Measurements from ENCODE around the gene ADRA2C. TPM values are rescaled to one million over a fixed set of nuclear protein-coding genes. Genes with fewer than 3 reads are reported as not detected.

Gene ADRA2C
- total and polyA plus RNA-seq, 2 of the 13 experiments (the other 11 are each of a cell fraction or from before 2014, with no cell fraction given) = 15.4 to 69.7 TPM

DNA sequence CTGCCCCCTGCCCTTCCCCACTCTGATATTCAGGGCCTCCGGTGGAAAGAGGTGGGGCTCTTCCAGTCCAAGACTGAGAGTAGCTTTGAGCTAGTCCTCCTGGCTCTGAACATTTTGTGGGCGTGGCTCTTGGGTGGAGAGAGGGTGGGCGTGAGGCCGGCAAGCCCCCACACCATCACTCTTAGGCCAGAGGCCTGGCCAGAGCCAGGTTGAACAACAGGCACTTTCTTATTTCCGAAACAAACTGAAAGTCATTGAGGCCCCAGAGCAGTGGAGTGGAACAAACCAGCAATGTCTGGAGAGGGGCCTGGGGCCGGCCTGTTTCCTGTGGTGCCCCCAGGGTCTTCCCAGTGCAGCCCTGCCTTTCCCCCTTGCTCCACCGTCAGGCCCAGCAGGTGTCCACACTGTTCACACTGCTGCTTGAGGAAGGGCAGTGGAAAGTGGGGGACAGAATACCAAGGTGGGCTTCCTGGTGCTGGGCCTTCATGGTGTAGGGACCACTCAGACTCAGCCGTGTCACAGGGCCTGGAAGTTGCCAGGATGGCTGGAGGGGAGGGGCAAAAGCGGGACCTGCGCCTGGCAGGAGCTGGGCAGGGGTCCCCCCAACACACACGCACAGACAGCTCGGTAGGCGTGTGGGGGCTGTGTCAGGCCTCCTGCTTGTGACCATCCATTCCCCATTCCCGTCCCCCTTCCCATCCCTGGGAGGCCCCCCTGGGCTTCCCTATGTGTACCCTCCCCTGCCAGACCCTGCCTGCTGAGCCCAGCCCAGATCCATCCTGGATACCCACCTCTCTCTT is 2.9 kb downstream of the ADRA2C start (continued):
- TF ChIP-seq, protein P1, sequence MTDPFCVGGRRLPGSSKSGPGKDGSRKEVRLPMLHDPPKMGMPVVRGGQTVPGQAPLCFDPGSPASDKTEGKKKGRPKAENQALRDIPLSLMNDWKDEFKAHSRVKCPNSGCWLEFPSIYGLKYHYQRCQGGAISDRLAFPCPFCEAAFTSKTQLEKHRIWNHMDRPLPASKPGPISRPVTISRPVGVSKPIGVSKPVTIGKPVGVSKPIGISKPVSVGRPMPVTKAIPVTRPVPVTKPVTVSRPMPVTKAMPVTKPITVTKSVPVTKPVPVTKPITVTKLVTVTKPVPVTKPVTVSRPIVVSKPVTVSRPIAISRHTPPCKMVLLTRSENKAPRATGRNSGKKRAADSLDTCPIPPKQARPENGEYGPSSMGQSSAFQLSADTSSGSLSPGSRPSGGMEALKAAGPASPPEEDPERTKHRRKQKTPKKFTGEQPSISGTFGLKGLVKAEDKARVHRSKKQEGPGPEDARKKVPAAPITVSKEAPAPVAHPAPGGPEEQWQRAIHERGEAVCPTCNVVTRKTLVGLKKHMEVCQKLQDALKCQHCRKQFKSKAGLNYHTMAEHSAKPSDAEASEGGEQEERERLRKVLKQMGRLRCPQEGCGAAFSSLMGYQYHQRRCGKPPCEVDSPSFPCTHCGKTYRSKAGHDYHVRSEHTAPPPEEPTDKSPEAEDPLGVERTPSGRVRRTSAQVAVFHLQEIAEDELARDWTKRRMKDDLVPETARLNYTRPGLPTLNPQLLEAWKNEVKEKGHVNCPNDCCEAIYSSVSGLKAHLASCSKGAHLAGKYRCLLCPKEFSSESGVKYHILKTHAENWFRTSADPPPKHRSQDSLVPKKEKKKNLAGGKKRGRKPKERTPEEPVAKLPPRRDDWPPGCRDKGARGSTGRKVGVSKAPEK (CRISPR knock-in tag; IDR thresholded peaks at IDR 0.05; ENCODE audit: borderline replicate concordance) = no peak
- TF ChIP-seq, protein P2, sequence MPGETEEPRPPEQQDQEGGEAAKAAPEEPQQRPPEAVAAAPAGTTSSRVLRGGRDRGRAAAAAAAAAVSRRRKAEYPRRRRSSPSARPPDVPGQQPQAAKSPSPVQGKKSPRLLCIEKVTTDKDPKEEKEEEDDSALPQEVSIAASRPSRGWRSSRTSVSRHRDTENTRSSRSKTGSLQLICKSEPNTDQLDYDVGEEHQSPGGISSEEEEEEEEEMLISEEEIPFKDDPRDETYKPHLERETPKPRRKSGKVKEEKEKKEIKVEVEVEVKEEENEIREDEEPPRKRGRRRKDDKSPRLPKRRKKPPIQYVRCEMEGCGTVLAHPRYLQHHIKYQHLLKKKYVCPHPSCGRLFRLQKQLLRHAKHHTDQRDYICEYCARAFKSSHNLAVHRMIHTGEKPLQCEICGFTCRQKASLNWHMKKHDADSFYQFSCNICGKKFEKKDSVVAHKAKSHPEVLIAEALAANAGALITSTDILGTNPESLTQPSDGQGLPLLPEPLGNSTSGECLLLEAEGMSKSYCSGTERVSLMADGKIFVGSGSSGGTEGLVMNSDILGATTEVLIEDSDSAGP (CRISPR knock-in tag; IDR thresholded peaks at IDR 0.05; ENCODE audit: borderline replicate concordance) = 0 out of 2 replicates have a peak, but pooled peaks have one; percentile 11
- no peak for TF ChIP-seq YEATS2 (CRISPR knock-in tag; IDR thresholded peaks at IDR 0.05; ENCODE audit: borderline replicate concordance)
- TF ChIP-seq ZNF263 (CRISPR knock-in tag; IDR thresholded peaks at IDR 0.05) = no peak
- peak; percentile 62 for TF ChIP-seq RBM22 (optimal IDR thresholded peaks at IDR 0.05; ENCODE audit: low read length)
- no peak for TF ChIP-seq ZNF749 (CRISPR knock-in tag; IDR thresholded peaks at IDR 0.05; ENCODE audit: borderline replicate concordance)
- TF ChIP-seq FOXA3 (CRISPR knock-in tag; IDR thresholded peaks at IDR 0.05) = no peak
- no peak for TF ChIP-seq ZNF530 (CRISPR knock-in tag; IDR thresholded peaks at IDR 0.05; ENCODE audit: low read depth)
- no peak for TF ChIP-seq TOE1 (CRISPR knock-in tag; IDR thresholded peaks at IDR 0.05)
- no peak for TF ChIP-seq CHD2 (IDR thresholded peaks at IDR 0.05; ENCODE audit: low read depth, low read length)
- TF ChIP-seq, protein P3, sequence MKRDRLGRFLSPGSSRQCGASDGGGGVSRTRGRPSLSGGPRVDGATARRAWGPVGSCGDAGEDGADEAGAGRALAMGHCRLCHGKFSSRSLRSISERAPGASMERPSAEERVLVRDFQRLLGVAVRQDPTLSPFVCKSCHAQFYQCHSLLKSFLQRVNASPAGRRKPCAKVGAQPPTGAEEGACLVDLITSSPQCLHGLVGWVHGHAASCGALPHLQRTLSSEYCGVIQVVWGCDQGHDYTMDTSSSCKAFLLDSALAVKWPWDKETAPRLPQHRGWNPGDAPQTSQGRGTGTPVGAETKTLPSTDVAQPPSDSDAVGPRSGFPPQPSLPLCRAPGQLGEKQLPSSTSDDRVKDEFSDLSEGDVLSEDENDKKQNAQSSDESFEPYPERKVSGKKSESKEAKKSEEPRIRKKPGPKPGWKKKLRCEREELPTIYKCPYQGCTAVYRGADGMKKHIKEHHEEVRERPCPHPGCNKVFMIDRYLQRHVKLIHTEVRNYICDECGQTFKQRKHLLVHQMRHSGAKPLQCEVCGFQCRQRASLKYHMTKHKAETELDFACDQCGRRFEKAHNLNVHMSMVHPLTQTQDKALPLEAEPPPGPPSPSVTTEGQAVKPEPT (CRISPR knock-in tag; IDR thresholded peaks at IDR 0.05; ENCODE audit: low read depth) = no peak; the same call in 1 of the 2 replicates
- no peak for TF ChIP-seq IRF2 (CRISPR knock-in tag; IDR thresholded peaks at IDR 0.05)
- no peak for TF ChIP-seq YY1 (IDR thresholded peaks at IDR 0.05; ENCODE audit: insufficient read depth, insufficient replicate concordance, low read depth, low read length)
- TF ChIP-seq MZF1 (CRISPR knock-in tag; IDR thresholded peaks at IDR 0.05; ENCODE audit: borderline replicate concordance) = 0 out of 2 replicates have a peak, but pooled peaks have one; percentile 9
- TF ChIP-seq, protein P4, sequence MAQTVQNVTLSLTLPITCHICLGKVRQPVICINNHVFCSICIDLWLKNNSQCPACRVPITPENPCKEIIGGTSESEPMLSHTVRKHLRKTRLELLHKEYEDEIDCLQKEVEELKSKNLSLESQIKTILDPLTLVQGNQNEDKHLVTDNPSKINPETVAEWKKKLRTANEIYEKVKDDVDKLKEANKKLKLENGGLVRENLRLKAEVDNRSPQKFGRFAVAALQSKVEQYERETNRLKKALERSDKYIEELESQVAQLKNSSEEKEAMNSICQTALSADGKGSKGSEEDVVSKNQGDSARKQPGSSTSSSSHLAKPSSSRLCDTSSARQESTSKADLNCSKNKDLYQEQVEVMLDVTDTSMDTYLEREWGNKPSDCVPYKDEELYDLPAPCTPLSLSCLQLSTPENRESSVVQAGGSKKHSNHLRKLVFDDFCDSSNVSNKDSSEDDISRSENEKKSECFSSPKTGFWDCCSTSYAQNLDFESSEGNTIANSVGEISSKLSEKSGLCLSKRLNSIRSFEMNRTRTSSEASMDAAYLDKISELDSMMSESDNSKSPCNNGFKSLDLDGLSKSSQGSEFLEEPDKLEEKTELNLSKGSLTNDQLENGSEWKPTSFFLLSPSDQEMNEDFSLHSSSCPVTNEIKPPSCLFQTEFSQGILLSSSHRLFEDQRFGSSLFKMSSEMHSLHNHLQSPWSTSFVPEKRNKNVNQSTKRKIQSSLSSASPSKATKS (CRISPR knock-in tag; IDR thresholded peaks at IDR 0.05) = no peak
- 0 out of 2 replicates have a peak, but pooled peaks have one; percentile 15 for TF ChIP-seq ZNF678 (CRISPR knock-in tag; IDR thresholded peaks at IDR 0.05)
- peak; percentile 71 for TF ChIP-seq ZC3H13 (CRISPR knock-in tag; IDR thresholded peaks at IDR 0.05)
- TF ChIP-seq, protein P5, sequence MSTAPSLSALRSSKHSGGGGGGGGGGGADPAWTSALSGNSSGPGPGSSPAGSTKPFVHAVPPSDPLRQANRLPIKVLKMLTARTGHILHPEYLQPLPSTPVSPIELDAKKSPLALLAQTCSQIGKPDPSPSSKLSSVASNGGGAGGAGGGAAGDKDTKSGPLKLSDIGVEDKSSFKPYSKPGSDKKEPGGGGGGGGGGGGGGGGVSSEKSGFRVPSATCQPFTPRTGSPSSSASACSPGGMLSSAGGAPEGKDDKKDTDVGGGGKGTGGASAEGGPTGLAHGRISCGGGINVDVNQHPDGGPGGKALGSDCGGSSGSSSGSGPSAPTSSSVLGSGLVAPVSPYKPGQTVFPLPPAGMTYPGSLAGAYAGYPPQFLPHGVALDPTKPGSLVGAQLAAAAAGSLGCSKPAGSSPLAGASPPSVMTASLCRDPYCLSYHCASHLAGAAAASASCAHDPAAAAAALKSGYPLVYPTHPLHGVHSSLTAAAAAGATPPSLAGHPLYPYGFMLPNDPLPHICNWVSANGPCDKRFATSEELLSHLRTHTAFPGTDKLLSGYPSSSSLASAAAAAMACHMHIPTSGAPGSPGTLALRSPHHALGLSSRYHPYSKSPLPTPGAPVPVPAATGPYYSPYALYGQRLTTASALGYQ (CRISPR knock-in tag; IDR thresholded peaks at IDR 0.05) = no peak

All from HepG2 (cell line).